HL-60/S4 (cell line): ENCODE results near the gene CLDN11.

Source experiments
- in situ Hi-C: fragments of 300-500 bp; cut with MboI; formaldehyde crosslinking; loops from 2 replicates; pipeline ENCODE4 v1.14.3; 2022; ENCODE audit warnings: low sequenced_read_pairs

The CLDN11 gene

GRCh38 chr3:170469151-170470062, 50.7 kb downstream of the CLDN11 start:
- in situ Hi-C loops, result no loop called here

- in situ Hi-C loops, result no loop called here
Measured at GRCh38 chr3:170470063-170471016, 51.7 kb downstream of the CLDN11 start.

GRCh38 chr3:170471149-170471548, 52.5 kb downstream of the CLDN11 start:
- in situ Hi-C loops, result no loop called here

- in situ Hi-C loops, result no loop called here
Measured at GRCh38 chr3:170473358-170473757, 54.7 kb downstream of the CLDN11 start.

- in situ Hi-C loops, result no loop called here
Measured at GRCh38 chr3:170475092-170475685, 56.5 kb downstream of the CLDN11 start.

GRCh38 chr3:170476291-170476690, 57.6 kb downstream of the CLDN11 start:
- in situ Hi-C loops, result no loop called here

GRCh38 chr3:170477395-170477794, 58.7 kb downstream of the CLDN11 start:
- in situ Hi-C loops, result no loop called here

- in situ Hi-C loops, result no loop called here
Measured at GRCh38 chr3:170480111-170480510, 61.4 kb downstream of the CLDN11 start.

- in situ Hi-C loops, result no loop called here
Measured at GRCh38 chr3:170482199-170482598, 63.5 kb downstream of the CLDN11 start.

GRCh38 chr3:170483485-170484262, 65.0 kb downstream of the CLDN11 start:
- in situ Hi-C loops, result no loop called here
